GM23338 (cell line): ENCODE results near the gene RNF121. TPM values are rescaled to one million over a fixed set of nuclear protein-coding genes. Genes with fewer than 3 reads are reported as not detected.

Experiments used
- ATAC-seq: fragments of 200-7000 bp; cut with Tn5 transposase; 3 replicates; pipeline ENCODE4 v1.9.1; 2020
- DNase-seq: peaks from one replicate; pipeline ENCODE4 v3.0.0-alpha.2; 2015; ENCODE audit warnings: low spot score
- H2AFZ ChIP-seq: fragments of 200-600 bp; sonication (generic); 2 replicates; pipeline ENCODE4 v1.8.0; 2016; ENCODE audit warnings: antibody characterized with exemption, mild to moderate bottlenecking, moderate library complexity
- H3F3A ChIP-seq: fragments of 200-600 bp; sonication (generic); replicated peaks from 2 replicates; pipeline ENCODE4 v1.8.0; 2017; ENCODE audit warnings: antibody characterized with exemption, mixed run types, low read depth
- H3K27ac ChIP-seq: fragments of 200-600 bp; sonication (generic); 2 replicates; pipeline ENCODE4 v1.6.1; 2016; ENCODE audit warnings: low read depth
- H3K27me3 ChIP-seq: fragments of 200-600 bp; sonication (generic); 2 replicates; pipeline ENCODE4 v1.8.0; 2016; ENCODE audit warnings: mild to moderate bottlenecking, mixed run types, moderate library complexity; ENCODE audit not compliant: insufficient read depth
- H3K36me3 ChIP-seq: fragments of 200-600 bp; sonication (generic); 2 replicates; pipeline ENCODE4 v1.8.0; 2016; ENCODE audit warnings: mild to moderate bottlenecking; ENCODE audit not compliant: insufficient read depth
- H3K4me1 ChIP-seq: fragments of 200-600 bp; sonication (generic); 2 replicates; pipeline ENCODE4 v1.8.0; 2016; ENCODE audit warnings: mild to moderate bottlenecking, moderate library complexity; ENCODE audit not compliant: insufficient read depth
- H3K4me2 ChIP-seq: fragments of 200-600 bp; sonication (generic); 2 replicates; pipeline ENCODE4 v1.7.1; 2017; ENCODE audit warnings: mixed run types
- H3K4me3 ChIP-seq: fragments of 200-600 bp; sonication (generic); 2 replicates; pipeline ENCODE4 v1.6.1; 2016; ENCODE audit warnings: mixed run types
- H3K79me2 ChIP-seq: fragments of 200-600 bp; sonication (generic); replicated peaks from 2 replicates; pipeline ENCODE4 v1.8.0; 2017; ENCODE audit warnings: mild to moderate bottlenecking; ENCODE audit not compliant: insufficient read depth
- H3K9me2 ChIP-seq: fragments of 200-600 bp; sonication (generic); 2 replicates; pipeline ENCODE4 v1.8.0; 2017; ENCODE audit not compliant: insufficient read depth
- H4K20me1 ChIP-seq: fragments of 200-600 bp; sonication (generic); replicated peaks from 2 replicates; pipeline ENCODE4 v1.8.0; 2017; ENCODE audit warnings: mild to moderate bottlenecking; ENCODE audit not compliant: insufficient read depth
- H3K27ac Mint-ChIP-seq: 2 replicates; pipeline ENCODE4 v1.8.0; 2020; ENCODE audit warnings: inconsistent platforms, mild to moderate bottlenecking, moderate library complexity, mixed read lengths
- H3K27me3 Mint-ChIP-seq: 3 replicates; pipeline ENCODE4 v1.8.0; 2022; ENCODE audit warnings: low read depth, mild to moderate bottlenecking, moderate library complexity, mixed read lengths, inconsistent platforms; ENCODE audit not compliant: insufficient read depth, poor library complexity
- H3K36me3 Mint-ChIP-seq: 3 replicates; pipeline ENCODE4 v1.8.0; 2021; ENCODE audit warnings: low read depth, mild to moderate bottlenecking, inconsistent platforms, moderate library complexity, mixed read lengths
- H3K4me1 Mint-ChIP-seq: 3 replicates; pipeline ENCODE4 v1.8.0; 2020; ENCODE audit warnings: mild to moderate bottlenecking, inconsistent platforms, mixed read lengths
- H3K4me3 Mint-ChIP-seq: 3 replicates; pipeline ENCODE4 v1.8.0; 2021; ENCODE audit warnings: moderate library complexity, mild to moderate bottlenecking, inconsistent platforms, mixed read lengths
- H3K9me3 Mint-ChIP-seq: 3 replicates; pipeline ENCODE4 v1.8.0; 2020; ENCODE audit warnings: moderate library complexity, mild to moderate bottlenecking, inconsistent platforms, mixed read lengths
- CREB1 ChIP-seq: fragments of 250-450 bp; sonication (Bioruptor Pico); IDR thresholded peaks from 2 replicates; pipeline ENCODE4 v1.5.0; 2020; ENCODE audit warnings: low read depth, mild to moderate bottlenecking, moderate library complexity
- EZH2phosphoT487 ChIP-seq: fragments of 200-600 bp; sonication (generic); IDR thresholded peaks from one replicate; pipeline ENCODE4 v1.8.1; 2018; ENCODE audit warnings: antibody characterized with exemption; ENCODE audit not compliant: unreplicated experiment
- POLR2AphosphoS5 ChIP-seq: IDR thresholded peaks from 2 replicates; pipeline ENCODE4 v1.6.1; 2016; ENCODE audit warnings: antibody characterized with exemption, low read depth
- ZNF114 ChIP-seq: fragments of 250-450 bp; sonication (Bioruptor Pico); IDR thresholded peaks from 2 replicates; pipeline ENCODE4 v1.5.0; 2020; ENCODE audit warnings: mild to moderate bottlenecking, moderate library complexity
- ZNF331 ChIP-seq: fragments of 250-450 bp; sonication (Bioruptor Pico); IDR thresholded peaks from 2 replicates; pipeline ENCODE4 v1.5.0; 2020; ENCODE audit warnings: low read depth, mild to moderate bottlenecking, moderate library complexity
- polyA plus RNA-seq: library from polyadenylated mRNA; unstranded; fragments of >200 nt; fragmentation: Nextera tagmentation; extraction: Ambion mirVana; gene quantifications from 2 replicates; pipeline ENCODE4 v1.2.1, GENCODE V29; 2016
- total RNA-seq: library from RNA; depleted of rRNA; stranded (reverse); fragments of >200 nt; shearing (Covaris generic); gene quantifications from 2 replicates; pipeline ENCODE4 v1.2.3, GENCODE V29; 2014
- TF ChIP-seq, protein P1 (sequence below), 2 experiments: fragments of 200-600 bp in 1 of 2; sonication (generic) in 1 of 2; conservative IDR thresholded peaks; 2 replicates each; pipeline versions ENCODE4 v1.5.1 to v1.6.1; 2016 to 2017; ENCODE audit warnings: antibody characterized with exemption in 2 of 2, low read depth in 2 of 2, mild to moderate bottlenecking in 2 of 2, moderate library complexity in 1 of 2
- TF ChIP-seq, protein P2 (sequence below): fragments of 250-450 bp; sonication (Bioruptor Pico); IDR thresholded peaks from 2 replicates; pipeline ENCODE4 v1.5.0; 2020; ENCODE audit warnings: mild to moderate bottlenecking, moderate library complexity
- TF ChIP-seq, protein P3 (sequence below): IDR thresholded peaks from 2 replicates; pipeline ENCODE4 v1.6.1; 2016; ENCODE audit warnings: antibody characterized with exemption
- TF ChIP-seq, protein P4 (sequence below): IDR thresholded peaks from one replicate; pipeline ENCODE4 v1.6.1; 2018; ENCODE audit warnings: antibody characterized with exemption; ENCODE audit not compliant: unreplicated experiment

RNF121 gene
- total and polyA plus RNA-seq, 2 experiments from 2014 or later, result 7.8 to 37.7 TPM

DNA sequence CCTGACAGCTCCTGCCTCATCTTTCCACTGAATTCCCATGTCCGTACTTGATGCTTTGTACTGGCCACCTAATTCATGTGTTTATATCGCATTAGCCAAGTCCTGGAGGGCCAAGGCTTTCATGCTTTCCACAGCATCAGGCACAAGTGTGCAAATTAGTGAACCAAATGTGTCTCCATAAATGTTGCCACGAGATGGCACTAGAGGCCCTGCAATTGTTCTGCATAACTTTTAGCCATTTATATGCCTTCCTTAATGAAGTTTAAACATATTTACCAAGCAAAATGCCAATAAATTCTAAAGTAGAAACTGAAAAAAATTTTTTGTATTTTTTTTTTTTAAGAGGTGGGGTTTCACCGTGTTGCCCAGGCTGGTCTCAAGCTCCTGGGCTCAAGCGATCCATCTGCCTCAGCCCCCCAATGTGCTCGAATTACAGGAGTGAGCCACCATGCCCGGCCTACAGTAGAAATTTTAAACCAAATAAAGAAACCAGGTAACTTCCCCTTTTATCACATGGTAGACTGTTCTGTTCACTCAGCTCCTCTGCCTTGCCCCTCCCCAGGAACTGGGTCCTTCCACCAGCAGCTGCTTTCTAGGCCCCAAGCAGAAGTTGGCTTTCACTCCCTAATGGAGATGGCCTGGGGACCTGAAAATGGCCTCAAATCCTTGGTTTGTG is 49.0 kb downstream of the RNF121 start (continued):
- TF ChIP-seq, protein P1, sequence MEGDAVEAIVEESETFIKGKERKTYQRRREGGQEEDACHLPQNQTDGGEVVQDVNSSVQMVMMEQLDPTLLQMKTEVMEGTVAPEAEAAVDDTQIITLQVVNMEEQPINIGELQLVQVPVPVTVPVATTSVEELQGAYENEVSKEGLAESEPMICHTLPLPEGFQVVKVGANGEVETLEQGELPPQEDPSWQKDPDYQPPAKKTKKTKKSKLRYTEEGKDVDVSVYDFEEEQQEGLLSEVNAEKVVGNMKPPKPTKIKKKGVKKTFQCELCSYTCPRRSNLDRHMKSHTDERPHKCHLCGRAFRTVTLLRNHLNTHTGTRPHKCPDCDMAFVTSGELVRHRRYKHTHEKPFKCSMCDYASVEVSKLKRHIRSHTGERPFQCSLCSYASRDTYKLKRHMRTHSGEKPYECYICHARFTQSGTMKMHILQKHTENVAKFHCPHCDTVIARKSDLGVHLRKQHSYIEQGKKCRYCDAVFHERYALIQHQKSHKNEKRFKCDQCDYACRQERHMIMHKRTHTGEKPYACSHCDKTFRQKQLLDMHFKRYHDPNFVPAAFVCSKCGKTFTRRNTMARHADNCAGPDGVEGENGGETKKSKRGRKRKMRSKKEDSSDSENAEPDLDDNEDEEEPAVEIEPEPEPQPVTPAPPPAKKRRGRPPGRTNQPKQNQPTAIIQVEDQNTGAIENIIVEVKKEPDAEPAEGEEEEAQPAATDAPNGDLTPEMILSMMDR (conservative IDR thresholded peaks at IDR 0.05; ENCODE audit: low read depth in 2 of 2), result peak; percentile 64 to 68

DNA sequence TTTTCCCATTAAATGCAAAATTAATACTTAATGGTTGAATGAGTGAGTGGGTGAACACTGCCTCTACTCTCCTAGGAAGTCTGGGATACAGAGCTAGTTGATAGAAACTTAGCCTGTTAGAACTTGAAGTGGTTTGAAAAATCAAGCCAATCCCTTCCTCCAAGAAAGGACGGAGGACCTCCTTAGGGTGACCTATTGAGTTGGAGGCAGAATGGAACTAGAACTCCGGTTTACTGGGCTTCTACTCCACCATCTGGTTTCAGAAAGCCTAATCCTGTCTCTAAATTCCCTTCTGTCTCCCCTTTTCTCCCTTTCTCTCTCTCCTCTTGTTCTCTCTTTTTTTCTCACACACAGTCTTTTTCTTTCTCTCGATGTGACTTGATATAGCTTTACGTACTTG is 50.2 kb downstream of the RNF121 start:
- Histone ChIP-seq H3K4me2 (no peak overlapping the region), H3K9me2 (no peaks in the 10 kb centered on the region), H2AFZ (no peak overlapping the region), H3K27ac (no peak overlapping the region), H3K79me2 (peaks cover 15% of the 10 kb centered on the region), H3K4me3 (no peak overlapping the region), H4K20me1 (peaks cover 15% of the 10 kb centered on the region), H3K36me3 (no peaks in the 10 kb centered on the region; the same call in 1 of the 2 replicates), H3F3A (no peaks in the 10 kb centered on the region), H3K4me1 (no peaks in the 10 kb centered on the region), H3K27me3 (no peaks in the 10 kb centered on the region)
- Mint-ChIP-seq H3K27ac (no peak overlapping the region), H3K9me3 (no peaks in the 10 kb centered on the region), H3K27me3 (peaks cover 2% of the 10 kb centered on the region), H3K4me3 (no peak overlapping the region), H3K36me3 (peaks cover 29% of the 10 kb centered on the region), H3K4me1 (no peaks in the 10 kb centered on the region; the same call in 2 of the 3 replicates)
- no peak for DNase-seq
- ATAC-seq, result no peak
- TF ChIP-seq, protein P1 (conservative IDR thresholded peaks at IDR 0.05; ENCODE audit: low read depth in 2 of 2), result no peak
- TF ChIP-seq ZNF114 (CRISPR knock-in tag) (no peak), EZH2phosphoT487 (no peak), ZNF331 (CRISPR knock-in tag) (no peak), CREB1 (CRISPR knock-in tag) (no peak), POLR2AphosphoS5 (no peak)
- TF ChIP-seq, protein P2, sequence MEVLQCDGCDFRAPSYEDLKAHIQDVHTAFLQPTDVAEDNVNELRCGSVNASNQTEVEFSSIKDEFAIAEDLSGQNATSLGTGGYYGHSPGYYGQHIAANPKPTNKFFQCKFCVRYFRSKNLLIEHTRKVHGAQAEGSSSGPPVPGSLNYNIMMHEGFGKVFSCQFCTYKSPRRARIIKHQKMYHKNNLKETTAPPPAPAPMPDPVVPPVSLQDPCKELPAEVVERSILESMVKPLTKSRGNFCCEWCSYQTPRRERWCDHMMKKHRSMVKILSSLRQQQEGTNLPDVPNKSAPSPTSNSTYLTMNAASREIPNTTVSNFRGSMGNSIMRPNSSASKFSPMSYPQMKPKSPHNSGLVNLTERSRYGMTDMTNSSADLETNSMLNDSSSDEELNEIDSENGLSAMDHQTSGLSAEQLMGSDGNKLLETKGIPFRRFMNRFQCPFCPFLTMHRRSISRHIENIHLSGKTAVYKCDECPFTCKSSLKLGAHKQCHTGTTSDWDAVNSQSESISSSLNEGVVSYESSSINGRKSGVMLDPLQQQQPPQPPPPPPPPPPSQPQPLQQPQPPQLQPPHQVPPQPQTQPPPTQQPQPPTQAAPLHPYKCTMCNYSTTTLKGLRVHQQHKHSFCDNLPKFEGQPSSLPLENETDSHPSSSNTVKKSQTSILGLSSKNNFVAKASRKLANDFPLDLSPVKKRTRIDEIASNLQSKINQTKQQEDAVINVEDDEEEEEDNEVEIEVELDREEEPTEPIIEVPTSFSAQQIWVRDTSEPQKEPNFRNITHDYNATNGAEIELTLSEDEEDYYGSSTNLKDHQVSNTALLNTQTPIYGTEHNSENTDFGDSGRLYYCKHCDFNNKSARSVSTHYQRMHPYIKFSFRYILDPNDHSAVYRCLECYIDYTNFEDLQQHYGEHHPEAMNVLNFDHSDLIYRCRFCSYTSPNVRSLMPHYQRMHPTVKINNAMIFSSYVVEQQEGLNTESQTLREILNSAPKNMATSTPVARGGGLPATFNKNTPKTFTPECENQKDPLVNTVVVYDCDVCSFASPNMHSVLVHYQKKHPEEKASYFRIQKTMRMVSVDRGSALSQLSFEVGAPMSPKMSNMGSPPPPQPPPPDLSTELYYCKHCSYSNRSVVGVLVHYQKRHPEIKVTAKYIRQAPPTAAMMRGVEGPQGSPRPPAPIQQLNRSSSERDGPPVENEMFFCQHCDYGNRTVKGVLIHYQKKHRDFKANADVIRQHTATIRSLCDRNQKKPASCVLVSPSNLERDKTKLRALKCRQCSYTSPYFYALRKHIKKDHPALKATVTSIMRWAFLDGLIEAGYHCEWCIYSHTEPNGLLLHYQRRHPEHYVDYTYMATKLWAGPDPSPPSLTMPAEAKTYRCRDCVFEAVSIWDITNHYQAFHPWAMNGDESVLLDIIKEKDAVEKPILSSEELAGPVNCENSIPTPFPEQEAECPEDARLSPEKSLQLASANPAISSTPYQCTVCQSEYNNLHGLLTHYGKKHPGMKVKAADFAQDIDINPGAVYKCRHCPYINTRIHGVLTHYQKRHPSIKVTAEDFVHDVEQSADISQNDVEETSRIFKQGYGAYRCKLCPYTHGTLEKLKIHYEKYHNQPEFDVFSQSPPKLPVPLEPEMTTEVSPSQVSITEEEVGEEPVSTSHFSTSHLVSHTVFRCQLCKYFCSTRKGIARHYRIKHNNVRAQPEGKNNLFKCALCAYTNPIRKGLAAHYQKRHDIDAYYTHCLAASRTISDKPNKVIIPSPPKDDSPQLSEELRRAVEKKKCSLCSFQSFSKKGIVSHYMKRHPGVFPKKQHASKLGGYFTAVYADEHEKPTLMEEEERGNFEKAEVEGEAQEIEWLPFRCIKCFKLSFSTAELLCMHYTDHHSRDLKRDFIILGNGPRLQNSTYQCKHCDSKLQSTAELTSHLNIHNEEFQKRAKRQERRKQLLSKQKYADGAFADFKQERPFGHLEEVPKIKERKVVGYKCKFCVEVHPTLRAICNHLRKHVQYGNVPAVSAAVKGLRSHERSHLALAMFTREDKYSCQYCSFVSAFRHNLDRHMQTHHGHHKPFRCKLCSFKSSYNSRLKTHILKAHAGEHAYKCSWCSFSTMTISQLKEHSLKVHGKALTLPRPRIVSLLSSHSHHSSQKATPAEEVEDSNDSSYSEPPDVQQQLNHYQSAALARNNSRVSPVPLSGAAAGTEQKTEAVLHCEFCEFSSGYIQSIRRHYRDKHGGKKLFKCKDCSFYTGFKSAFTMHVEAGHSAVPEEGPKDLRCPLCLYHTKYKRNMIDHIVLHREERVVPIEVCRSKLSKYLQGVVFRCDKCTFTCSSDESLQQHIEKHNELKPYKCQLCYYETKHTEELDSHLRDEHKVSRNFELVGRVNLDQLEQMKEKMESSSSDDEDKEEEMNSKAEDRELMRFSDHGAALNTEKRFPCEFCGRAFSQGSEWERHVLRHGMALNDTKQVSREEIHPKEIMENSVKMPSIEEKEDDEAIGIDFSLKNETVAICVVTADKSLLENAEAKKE (CRISPR knock-in tag), result no peak
- TF ChIP-seq, protein P3, sequence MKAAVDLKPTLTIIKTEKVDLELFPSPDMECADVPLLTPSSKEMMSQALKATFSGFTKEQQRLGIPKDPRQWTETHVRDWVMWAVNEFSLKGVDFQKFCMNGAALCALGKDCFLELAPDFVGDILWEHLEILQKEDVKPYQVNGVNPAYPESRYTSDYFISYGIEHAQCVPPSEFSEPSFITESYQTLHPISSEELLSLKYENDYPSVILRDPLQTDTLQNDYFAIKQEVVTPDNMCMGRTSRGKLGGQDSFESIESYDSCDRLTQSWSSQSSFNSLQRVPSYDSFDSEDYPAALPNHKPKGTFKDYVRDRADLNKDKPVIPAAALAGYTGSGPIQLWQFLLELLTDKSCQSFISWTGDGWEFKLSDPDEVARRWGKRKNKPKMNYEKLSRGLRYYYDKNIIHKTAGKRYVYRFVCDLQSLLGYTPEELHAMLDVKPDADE, result no peak
- TF ChIP-seq, protein P4, sequence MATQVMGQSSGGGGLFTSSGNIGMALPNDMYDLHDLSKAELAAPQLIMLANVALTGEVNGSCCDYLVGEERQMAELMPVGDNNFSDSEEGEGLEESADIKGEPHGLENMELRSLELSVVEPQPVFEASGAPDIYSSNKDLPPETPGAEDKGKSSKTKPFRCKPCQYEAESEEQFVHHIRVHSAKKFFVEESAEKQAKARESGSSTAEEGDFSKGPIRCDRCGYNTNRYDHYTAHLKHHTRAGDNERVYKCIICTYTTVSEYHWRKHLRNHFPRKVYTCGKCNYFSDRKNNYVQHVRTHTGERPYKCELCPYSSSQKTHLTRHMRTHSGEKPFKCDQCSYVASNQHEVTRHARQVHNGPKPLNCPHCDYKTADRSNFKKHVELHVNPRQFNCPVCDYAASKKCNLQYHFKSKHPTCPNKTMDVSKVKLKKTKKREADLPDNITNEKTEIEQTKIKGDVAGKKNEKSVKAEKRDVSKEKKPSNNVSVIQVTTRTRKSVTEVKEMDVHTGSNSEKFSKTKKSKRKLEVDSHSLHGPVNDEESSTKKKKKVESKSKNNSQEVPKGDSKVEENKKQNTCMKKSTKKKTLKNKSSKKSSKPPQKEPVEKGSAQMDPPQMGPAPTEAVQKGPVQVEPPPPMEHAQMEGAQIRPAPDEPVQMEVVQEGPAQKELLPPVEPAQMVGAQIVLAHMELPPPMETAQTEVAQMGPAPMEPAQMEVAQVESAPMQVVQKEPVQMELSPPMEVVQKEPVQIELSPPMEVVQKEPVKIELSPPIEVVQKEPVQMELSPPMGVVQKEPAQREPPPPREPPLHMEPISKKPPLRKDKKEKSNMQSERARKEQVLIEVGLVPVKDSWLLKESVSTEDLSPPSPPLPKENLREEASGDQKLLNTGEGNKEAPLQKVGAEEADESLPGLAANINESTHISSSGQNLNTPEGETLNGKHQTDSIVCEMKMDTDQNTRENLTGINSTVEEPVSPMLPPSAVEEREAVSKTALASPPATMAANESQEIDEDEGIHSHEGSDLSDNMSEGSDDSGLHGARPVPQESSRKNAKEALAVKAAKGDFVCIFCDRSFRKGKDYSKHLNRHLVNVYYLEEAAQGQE, result no peak
